Measurements from ENCODE around the gene PIM1.

- TF ChIP-seq, protein P1, sequence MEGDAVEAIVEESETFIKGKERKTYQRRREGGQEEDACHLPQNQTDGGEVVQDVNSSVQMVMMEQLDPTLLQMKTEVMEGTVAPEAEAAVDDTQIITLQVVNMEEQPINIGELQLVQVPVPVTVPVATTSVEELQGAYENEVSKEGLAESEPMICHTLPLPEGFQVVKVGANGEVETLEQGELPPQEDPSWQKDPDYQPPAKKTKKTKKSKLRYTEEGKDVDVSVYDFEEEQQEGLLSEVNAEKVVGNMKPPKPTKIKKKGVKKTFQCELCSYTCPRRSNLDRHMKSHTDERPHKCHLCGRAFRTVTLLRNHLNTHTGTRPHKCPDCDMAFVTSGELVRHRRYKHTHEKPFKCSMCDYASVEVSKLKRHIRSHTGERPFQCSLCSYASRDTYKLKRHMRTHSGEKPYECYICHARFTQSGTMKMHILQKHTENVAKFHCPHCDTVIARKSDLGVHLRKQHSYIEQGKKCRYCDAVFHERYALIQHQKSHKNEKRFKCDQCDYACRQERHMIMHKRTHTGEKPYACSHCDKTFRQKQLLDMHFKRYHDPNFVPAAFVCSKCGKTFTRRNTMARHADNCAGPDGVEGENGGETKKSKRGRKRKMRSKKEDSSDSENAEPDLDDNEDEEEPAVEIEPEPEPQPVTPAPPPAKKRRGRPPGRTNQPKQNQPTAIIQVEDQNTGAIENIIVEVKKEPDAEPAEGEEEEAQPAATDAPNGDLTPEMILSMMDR (IDR thresholded peaks at IDR 0.05): no peak
- TF ChIP-seq POLR2A (IDR thresholded peaks at IDR 0.05) (no peak), POLR2AphosphoS5 (IDR thresholded peaks at IDR 0.05) (no peak)
Observed at GRCh38 chr6:37125774-37126492, 44.0 kb upstream of the PIM1 start.

Data from prostate gland (tissue), 2 donors.